HG02678 (cell line): Measurements from ENCODE around the gene MYO15A.

ENCODE experiments used
- ATAC-seq: cut with Tn5 transposase; IDR thresholded peaks from one replicate; pipeline ENCODE4 v1.9.1; 2021; ENCODE audit warnings: mild to moderate bottlenecking, moderate library complexity; ENCODE audit not compliant: unreplicated experiment

The MYO15A gene

DNA sequence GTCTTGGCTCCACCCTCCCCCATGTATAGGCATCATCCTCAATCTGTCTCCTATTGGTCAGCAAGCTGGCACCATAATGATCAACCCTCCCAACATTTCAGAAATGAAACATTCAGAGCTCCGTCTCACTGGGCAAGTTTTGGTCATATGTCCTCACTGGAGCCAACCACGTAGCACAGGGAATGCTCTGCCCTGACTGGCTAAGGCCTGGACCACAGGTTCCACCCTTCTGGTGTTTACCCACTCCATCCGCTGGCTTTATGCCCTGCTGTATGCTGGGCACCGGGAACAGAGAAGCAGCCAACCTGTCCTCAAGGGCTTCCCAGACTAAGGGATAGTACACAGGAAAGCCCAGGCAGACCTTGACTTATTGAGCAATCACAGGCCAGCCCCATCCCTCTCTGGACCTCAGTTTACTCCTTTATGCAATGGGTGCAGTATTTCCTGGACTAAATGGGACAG lies 20.5 kb downstream of the MYO15A start:
- no peak for ATAC-seq

DNA sequence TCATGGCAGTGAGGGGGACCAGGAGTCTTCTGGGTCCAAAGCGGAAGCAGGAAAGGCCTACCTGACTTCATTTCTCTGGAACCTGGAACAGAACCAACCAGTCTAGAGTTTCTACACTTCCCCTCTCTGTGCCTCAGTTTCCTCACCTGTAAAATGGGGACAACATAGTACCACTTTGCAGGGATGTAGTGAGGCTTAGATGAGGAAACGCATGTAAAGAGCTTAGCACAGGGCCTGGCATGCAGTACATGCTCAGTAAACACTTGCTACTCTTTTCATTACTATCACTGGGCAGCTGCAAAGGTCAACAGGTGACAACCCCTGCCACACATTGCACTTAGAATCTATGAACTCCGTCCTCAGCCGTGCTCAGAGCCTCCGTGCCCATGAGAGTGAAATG lies 24.2 kb downstream of the MYO15A start:
- ATAC-seq = no peak

- no peak for ATAC-seq
Observed at GRCh38 chr17:18136357-18136756, 27.8 kb downstream of the MYO15A start.

- ATAC-seq = no peak
Observed at GRCh38 chr17:18138065-18138749, 29.7 kb downstream of the MYO15A start.

DNA sequence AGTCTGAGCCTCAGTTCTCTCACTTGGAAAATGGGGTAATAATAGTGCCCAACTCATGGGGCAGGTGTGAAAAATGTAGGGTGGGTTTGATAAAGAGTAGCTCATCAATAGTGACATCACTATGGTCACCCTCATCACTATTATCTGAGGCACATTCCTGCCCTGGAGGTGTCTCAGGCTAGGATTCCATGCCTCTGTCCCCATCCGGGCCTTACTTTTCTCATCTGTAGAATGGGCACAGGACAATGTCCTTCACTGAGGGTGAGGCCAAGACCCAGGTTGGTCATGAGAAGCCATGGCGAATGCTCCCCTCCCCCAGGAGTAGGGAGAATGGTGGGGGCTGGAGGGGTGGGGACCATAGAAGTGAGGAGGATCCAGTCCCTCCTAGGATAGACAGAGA lies 30.5 kb downstream of the MYO15A start:
- no peak for ATAC-seq

DNA sequence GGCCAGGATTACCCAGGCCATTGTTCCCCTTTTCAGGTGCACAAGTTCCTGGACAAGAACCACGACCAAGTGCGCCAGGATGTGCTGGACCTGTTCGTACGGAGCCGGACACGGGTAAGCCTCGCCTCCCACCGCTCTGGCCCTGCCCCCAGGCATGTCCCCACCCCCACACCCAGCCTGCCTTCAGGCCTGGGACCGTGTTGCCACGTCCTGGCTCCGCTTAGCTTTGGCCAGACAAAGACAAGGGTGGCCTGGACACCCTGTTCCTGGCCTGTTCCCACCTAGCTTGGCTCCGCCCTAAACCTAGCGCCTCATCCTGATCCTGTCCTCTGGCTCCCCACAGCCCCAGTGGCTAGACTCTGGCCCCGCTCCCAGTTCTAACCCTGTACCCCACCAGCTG lies 30.9 kb downstream of the MYO15A start:
- no peak for ATAC-seq

- ATAC-seq = no peak
Observed at GRCh38 chr17:18139949-18140348, 31.4 kb downstream of the MYO15A start.

GRCh38 chr17:18140648-18141047 lies 32.1 kb downstream of the MYO15A start:
- no peak for ATAC-seq

DNA sequence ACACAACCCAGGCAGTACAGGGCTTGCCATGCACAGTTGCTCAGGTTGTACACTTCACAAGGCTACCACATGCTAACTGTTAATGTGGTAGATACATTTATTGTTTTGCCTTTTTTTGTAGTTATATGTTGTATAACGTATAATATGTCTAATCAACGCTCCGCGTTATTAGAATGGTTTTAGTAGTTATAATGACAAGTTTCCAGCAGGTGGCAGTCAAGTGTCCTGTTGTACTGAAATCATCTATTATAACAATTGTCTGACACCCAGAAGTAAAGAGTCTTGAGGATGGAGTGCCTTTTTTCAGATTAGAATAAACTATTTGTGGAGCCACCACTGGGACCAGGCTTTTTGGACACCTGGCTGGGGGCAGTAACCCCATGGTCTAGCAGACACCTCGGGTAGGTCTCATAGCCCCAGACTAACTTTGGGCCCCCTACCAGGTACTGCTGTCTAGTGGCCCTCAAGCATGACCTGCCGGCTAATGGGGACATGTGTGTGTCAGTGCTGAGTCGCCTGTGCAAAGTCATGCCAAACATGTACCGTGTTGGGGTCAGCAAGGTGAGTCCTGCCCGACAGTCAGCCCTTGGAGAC lies 32.8 kb downstream of the MYO15A start:
- ATAC-seq = no peak

DNA sequence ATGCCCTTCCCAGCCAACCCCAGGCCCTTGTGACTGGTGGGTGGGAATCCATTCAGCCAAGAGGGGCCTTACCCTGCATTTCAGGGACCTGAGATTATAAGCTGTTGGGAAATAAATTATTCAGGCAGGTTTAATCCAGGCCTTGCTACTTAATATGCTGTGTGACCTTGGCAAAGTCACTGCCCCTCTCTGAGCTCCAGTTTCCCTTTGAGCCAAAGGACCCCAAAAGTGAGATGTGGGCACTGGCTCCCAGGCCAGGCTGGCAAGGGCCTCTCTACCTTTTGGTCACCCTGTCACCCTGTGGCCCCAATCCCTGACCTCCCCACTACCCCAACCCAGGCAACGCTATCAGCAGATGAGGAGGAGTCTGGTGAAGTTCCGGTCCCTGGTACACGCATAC lies 33.9 kb downstream of the MYO15A start:
- ATAC-seq = no peak

- ATAC-seq = no peak
Observed at GRCh38 chr17:18143044-18143936, 34.7 kb downstream of the MYO15A start.

GRCh38 chr17:18144261-18144660 lies 35.7 kb downstream of the MYO15A start:
- ATAC-seq = no peak

GRCh38 chr17:18144855-18145254 lies 36.3 kb downstream of the MYO15A start:
- ATAC-seq = no peak

- ATAC-seq = no peak
Observed at GRCh38 chr17:18145811-18146210, 37.3 kb downstream of the MYO15A start.

DNA sequence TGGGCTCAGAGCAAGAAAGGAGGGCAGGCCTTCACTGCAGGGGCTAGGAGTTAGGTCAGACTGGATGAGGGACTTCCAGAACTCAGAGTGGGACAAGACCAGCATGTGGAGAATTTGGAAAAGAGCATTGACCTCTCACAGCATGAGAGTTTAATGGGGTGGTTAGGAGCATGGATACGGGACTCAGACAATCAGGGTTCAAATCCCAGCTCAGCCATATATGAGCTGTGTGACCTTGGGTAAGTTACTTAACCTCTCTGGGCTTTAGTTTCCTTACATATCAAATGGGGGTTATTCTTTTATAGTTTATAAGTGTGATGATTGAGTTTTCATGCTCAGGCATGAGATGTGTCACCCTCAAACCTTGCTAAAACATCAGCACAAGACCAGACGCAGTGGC lies 37.7 kb downstream of the MYO15A start:
- no peak for ATAC-seq

- ATAC-seq = no peak
Observed at GRCh38 chr17:18146980-18147379, 38.4 kb downstream of the MYO15A start.

- ATAC-seq = no peak
Observed at GRCh38 chr17:18148586-18148985, 40.0 kb downstream of the MYO15A start.

DNA sequence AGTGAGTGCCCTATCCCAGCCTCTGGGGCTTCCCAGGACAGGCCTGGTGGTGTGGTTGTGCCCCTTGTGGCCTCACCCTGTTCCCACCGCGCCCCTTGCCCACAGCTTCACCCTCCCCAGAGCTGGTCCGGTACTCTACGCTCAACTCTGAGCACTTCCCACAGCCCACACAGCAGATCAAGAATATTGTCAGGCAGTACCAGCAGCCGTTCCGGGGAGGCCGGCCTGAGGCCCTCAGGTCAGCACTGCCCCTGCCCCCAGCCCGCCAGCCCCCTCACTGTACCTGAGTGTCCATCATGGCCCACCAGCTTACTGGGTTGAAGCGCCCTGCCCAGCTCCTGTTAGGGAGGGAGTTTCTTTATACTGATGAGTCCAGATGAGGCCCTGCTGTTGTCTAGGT lies 42.7 kb downstream of the MYO15A start:
- no peak for ATAC-seq

DNA sequence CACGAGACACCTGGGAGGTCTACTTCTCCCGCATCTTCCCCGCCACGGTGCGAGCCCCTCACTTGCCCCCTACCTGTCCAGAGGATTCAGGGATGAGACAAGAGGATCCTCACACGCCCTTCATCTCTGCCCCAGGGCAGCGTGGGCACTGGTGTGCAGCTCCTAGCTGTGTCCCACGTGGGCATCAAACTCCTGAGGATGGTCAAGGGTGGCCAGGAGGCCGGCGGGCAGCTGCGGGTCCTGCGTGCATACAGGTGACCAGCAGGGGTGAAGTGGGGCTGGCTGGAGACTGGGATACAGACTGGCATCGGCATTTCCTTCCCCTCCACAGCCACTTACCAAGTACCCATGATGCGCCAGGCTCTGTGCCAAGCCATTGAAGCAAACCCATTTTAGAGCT lies 46.6 kb downstream of the MYO15A start:
- ATAC-seq = no peak

DNA sequence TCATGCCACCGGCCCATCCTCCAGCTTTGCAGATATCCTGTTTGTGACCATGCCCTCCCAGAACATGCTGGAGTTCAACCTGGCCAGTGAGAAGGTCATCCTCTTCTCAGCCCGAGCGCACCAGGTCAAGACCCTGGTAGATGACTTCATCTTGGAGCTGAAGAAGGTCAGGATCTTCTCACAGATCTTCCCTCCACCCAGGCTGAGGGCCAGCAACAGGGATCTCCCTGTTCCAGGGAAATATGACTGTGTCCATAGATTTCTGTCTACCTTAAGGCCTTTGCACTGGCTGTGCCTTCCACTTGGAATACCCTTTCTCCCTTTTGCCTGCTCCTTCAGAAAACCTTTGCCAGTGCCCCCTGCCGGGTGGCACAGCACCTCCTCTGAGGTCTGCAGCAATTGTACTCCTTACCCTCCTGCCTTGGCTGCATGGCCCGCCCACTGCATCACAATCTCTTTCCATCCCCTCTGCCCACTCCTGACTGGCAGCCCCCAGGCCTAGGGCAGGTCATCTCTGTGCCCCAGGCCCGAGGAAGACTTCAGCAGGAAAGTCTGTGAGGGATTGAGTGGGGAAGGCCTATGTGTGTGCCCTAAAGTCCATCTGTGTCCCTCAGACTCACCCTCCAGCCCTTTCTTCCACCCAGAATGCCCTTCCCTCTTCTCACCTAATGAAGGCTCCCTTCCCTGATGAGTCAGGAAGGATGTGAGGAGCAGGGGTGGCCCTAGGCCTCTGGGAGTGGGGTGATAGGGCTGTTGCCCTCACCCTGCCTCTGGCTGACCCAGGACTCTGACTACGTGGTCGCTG lies 47.8 kb downstream of the MYO15A start:
- no peak for ATAC-seq

- no peak for ATAC-seq
Observed at GRCh38 chr17:18156976-18157280, 48.4 kb downstream of the MYO15A start.
